ENCODE data around the gene TM7SF2. TPM values are rescaled to one million over a fixed set of nuclear protein-coding genes. Genes with fewer than 3 reads are reported as not detected.

The TM7SF2 gene
- total RNA-seq, 2 experiments from 2014 or later = 20.0 to 20.4 TPM

DNA sequence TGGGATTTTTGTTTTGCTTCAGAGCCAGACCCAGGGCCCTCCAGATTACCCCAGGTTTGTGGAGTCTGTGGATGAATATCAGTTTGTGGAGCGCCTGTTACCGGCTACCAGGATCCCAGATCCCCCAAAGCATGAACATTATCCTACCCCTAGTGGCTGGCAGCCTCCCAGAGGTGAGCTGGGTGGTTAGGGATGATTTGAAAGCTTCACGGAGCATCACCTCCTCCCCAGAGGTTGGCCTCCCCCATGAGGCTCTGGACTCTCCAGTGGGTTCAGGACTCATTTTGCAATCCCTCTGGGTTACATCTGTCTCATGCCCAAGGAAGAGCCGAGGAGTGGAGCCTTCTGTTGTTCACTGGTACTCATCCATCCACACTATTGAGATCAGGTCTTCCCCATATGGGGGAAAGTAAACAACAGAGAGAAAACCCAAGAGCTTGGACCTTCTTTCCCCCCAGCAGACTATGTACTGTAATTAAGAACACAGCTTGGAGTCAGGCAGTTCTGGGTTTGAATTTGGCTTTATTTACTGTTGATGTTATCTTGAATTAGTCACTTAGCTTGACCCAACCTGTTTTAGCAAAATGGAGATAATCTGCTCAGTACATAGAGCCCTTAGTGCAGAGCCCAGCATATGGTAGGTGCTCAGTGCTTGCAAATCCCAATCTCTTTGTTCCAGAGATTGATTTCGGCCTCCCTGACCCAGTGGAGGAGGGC, 13.0 kb downstream of the TM7SF2 start:
- peaks cover 35% of the 10 kb centered on the region for H3K4me1 Mint-ChIP-seq (ENCODE audit: low read depth)
- no peaks in the 10 kb centered on the region for H3K9me3 Mint-ChIP-seq
- H3K27me3 Mint-ChIP-seq = no peaks in the 10 kb centered on the region
- ChIA-PET CTCF (interaction anchor here (1.5 kb wide), 1 partner anchor 14 kb away, joined by 3 read pairs; no protein-coding TSS in a partner anchor), POLR2A (interaction anchor here (0.9 kb wide), 1 partner anchor 10 kb away, joined by 5 read pairs; no protein-coding TSS in a partner anchor)
- peak overlapping the region; percentile 77 for H3K27ac Mint-ChIP-seq
- intact Hi-C loops (cut with DNase I, micrococcal nuclease) = loop anchor here in 1 of 2 experiments (5.0 kb wide), 1 partner anchor 207 kb away; the partner anchor contains the start of gene ATG2A
- no peaks in the 10 kb centered on the region for H3K9me3 ChIP-seq (ENCODE audit: control insufficient read depth in 1 of 2, insufficient read depth in 1 of 2, low read length in 2 of 2)
- H3K4me1 ChIP-seq (ENCODE audit: insufficient read depth, low read length) = peaks cover 33% of the 10 kb centered on the region
- TF ChIP-seq, protein P1, sequence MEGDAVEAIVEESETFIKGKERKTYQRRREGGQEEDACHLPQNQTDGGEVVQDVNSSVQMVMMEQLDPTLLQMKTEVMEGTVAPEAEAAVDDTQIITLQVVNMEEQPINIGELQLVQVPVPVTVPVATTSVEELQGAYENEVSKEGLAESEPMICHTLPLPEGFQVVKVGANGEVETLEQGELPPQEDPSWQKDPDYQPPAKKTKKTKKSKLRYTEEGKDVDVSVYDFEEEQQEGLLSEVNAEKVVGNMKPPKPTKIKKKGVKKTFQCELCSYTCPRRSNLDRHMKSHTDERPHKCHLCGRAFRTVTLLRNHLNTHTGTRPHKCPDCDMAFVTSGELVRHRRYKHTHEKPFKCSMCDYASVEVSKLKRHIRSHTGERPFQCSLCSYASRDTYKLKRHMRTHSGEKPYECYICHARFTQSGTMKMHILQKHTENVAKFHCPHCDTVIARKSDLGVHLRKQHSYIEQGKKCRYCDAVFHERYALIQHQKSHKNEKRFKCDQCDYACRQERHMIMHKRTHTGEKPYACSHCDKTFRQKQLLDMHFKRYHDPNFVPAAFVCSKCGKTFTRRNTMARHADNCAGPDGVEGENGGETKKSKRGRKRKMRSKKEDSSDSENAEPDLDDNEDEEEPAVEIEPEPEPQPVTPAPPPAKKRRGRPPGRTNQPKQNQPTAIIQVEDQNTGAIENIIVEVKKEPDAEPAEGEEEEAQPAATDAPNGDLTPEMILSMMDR (IDR thresholded peaks at IDR 0.05) = no peak
- DNase-seq (no peak), ATAC-seq (ENCODE audit: poor library complexity) (no peak)
- peak overlapping the region; percentile 67 for H3K4me3 Mint-ChIP-seq
- peaks cover 92% of the 10 kb centered on the region for H3K36me3 Mint-ChIP-seq (ENCODE audit: low read depth)
- H3K36me3 ChIP-seq (ENCODE audit: insufficient read depth, low read length) = peaks cover 73% of the 10 kb centered on the region
- H3K27me3 ChIP-seq (ENCODE audit: control insufficient read depth in 1 of 2, insufficient read depth in 2 of 2, low read length in 2 of 2) = no peaks in the 10 kb centered on the region
- H3K27ac ChIP-seq (ENCODE audit: low read depth in 1 of 2, low read length in 2 of 2) = no peak overlapping the region
- no peak overlapping the region for H3K4me3 ChIP-seq (ENCODE audit: low read length)

DNA sequence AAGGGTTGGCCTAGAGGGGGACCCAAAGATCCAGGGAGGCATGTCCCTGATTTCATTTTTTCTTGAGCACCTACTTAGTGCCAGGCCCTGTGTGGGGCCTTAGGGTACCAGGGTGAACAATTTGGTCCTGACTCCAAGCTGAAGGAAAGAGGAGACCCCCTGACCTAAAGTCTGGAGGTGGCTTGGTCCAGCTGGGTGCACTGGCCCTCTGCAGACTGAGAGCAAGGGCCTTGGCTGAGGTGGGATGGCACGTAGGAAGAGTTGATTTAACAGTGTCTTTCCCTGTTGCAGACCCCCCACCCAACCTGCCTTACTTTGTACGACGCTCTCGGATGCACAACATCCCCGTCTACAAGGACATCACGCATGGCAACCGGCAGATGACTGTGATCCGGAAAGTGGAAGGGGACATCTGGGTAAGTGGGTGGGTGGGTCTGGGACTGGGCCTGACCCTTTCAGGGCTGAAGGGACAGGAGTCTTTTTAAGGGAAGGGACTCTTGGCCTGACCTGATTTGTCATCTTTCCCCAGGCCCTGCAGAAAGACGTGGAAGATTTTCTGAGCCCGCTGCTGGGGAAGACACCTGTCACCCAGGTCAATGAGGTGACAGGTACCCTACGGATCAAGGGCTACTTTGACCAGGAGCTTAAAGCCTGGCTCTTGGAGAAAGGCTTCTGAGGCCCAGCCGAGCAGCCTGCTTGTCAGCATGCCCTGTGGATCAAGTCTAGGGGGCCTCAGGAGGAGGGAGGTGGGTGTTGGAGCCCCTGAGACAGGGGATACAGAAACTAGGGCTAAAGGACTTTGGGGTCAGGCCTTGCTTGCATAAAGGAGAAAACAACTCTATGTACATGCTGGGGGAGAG, 13.8 kb downstream of the TM7SF2 start:
- no peaks in the 10 kb centered on the region for H3K9me3 Mint-ChIP-seq
- no peak overlapping the region for H3K27ac Mint-ChIP-seq

DNA sequence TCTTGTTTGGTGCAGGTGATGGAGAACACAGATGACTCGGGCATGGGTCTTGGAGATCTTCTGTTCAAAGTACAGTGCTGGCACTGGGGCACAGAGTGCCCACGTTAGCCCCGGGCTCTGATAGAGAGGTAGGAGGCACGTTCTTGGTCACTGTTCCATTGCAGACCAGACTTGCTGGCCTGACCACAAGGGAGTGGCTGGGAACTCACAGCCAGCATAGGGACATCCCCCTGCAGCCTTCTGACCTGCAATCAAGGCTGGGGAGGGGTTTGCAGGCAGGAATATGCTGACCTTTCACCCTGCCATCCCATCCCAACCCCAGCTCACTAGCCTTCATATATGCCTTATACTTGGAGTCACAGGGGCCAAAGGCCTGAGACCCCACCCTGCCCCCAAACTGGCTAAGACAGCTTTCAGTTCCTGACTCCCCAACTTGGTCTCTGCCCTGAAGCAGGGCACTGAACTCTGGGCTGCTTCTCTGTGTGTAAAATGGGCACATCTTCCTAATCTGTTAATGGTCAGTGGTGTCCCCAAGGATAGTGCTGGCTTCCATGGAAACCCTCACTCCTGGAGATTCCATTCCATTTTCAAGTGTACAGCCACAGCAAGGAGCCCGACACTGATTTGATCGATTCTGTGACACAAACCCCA, 15.1 kb downstream of the TM7SF2 start:
- TF ChIP-seq, protein P1 (IDR thresholded peaks at IDR 0.05) = no peak
- Mint-ChIP-seq H3K27ac (no peak overlapping the region), H3K27me3 (no peaks in the 10 kb centered on the region), H3K9me3 (no peaks in the 10 kb centered on the region), H3K4me3 (no peak overlapping the region), H3K36me3 (ENCODE audit: low read depth) (peaks cover 90% of the 10 kb centered on the region), H3K4me1 (ENCODE audit: low read depth) (peaks cover 24% of the 10 kb centered on the region)
- Histone ChIP-seq H3K36me3 (ENCODE audit: insufficient read depth, low read length) (peaks cover 78% of the 10 kb centered on the region), H3K4me3 (ENCODE audit: low read length) (no peak overlapping the region), H3K27me3 (ENCODE audit: control insufficient read depth in 1 of 2, insufficient read depth in 2 of 2, low read length in 2 of 2) (no peaks in the 10 kb centered on the region), H3K9me3 (ENCODE audit: control insufficient read depth in 1 of 2, insufficient read depth in 1 of 2, low read length in 2 of 2) (no peaks in the 10 kb centered on the region), H3K4me1 (ENCODE audit: insufficient read depth, low read length) (peaks cover 24% of the 10 kb centered on the region), H3K27ac (ENCODE audit: low read depth in 1 of 2, low read length in 2 of 2) (no peak overlapping the region)
- ATAC-seq (ENCODE audit: poor library complexity) = no peak
- CTCF ChIA-PET = no interaction called here
- POLR2A ChIA-PET = no interaction called here
- DNase-seq = no peak
- intact Hi-C loops (cut with DNase I, micrococcal nuclease) = no loop called here

More for the DNA sequence above, 13.8 kb downstream of the TM7SF2 start:
- no peak for DNase-seq
- POLR2A ChIA-PET = no interaction called here
- TF ChIP-seq, protein P1 (IDR thresholded peaks at IDR 0.05) = no peak
- Histone ChIP-seq H3K9me3 (ENCODE audit: control insufficient read depth in 1 of 2, insufficient read depth in 1 of 2, low read length in 2 of 2) (no peaks in the 10 kb centered on the region), H3K4me1 (ENCODE audit: insufficient read depth, low read length) (peaks cover 32% of the 10 kb centered on the region), H3K36me3 (ENCODE audit: insufficient read depth, low read length) (peaks cover 73% of the 10 kb centered on the region), H3K4me3 (ENCODE audit: low read length) (no peak overlapping the region), H3K27ac (ENCODE audit: low read depth in 1 of 2, low read length in 2 of 2) (no peak overlapping the region), H3K27me3 (ENCODE audit: control insufficient read depth in 1 of 2, insufficient read depth in 2 of 2, low read length in 2 of 2) (no peaks in the 10 kb centered on the region)
- CTCF ChIA-PET = interaction anchor here (1.5 kb wide), 1 partner anchor 15 kb away, joined by 3 read pairs; no protein-coding TSS in a partner anchor
- Mint-ChIP-seq H3K36me3 (ENCODE audit: low read depth) (peaks cover 91% of the 10 kb centered on the region), H3K4me3 (peak overlapping the region; percentile 20), H3K27me3 (no peaks in the 10 kb centered on the region), H3K4me1 (ENCODE audit: low read depth) (peaks cover 32% of the 10 kb centered on the region)
- intact Hi-C loops (cut with DNase I, micrococcal nuclease) = no loop called here
- no peak for ATAC-seq (ENCODE audit: poor library complexity)
